ENCODE data around the gene LHX3.

DNA sequence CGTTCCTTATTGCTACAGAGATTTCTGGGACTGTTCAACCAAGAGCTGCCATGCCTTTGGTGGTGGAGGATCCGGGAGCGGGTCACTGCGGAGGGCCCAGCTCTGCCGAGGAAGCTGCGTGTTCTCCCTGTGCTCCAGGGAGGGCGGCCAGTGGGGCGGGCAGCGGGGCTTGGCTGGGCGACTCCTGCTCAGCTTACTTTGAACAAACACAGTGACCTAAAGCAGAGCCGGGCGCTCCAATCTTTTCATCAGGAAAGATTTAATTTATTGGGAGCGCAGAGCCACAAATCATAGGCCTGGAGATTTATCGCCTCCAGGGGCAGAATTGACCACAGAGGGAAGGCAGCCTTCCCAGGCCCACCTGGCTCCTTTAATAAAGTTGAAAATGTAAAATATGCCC, 27.7 kb downstream of the LHX3 start:
- TF ChIP-seq, protein P1, sequence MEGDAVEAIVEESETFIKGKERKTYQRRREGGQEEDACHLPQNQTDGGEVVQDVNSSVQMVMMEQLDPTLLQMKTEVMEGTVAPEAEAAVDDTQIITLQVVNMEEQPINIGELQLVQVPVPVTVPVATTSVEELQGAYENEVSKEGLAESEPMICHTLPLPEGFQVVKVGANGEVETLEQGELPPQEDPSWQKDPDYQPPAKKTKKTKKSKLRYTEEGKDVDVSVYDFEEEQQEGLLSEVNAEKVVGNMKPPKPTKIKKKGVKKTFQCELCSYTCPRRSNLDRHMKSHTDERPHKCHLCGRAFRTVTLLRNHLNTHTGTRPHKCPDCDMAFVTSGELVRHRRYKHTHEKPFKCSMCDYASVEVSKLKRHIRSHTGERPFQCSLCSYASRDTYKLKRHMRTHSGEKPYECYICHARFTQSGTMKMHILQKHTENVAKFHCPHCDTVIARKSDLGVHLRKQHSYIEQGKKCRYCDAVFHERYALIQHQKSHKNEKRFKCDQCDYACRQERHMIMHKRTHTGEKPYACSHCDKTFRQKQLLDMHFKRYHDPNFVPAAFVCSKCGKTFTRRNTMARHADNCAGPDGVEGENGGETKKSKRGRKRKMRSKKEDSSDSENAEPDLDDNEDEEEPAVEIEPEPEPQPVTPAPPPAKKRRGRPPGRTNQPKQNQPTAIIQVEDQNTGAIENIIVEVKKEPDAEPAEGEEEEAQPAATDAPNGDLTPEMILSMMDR (IDR thresholded peaks at IDR 0.05; ENCODE audit: low read depth, low read length) = no peak
- no peak for TF ChIP-seq EZH2phosphoT487 (IDR thresholded peaks at IDR 0.05; ENCODE audit: low read depth)

Measured in OCI-LY3 (cell line).